GM10248 (cell line): ENCODE results near the gene PRSS22.
A peak's percentile ranks its signal among the peaks of the same experiment; 100 is the strongest.

ENCODE experiments used
- CTCF ChIA-PET: fragments of 300-600 bp; sonication (Branson Sonifier 250); formaldehyde crosslinking; extraction: SDS; loops from one replicate; lab custom pipeline; 2021; ENCODE audit warnings: antibody characterized with exemption; lab: Yijun Ruan, JAX
- POLR2A ChIA-PET: fragments of 350-650 bp; sonication (Branson Sonifier 250); formaldehyde crosslinking; extraction: SDS; loops from one replicate; lab custom pipeline; 2020; ENCODE audit warnings: antibody characterized with exemption; lab: Yijun Ruan, JAX
- DNase-seq: peaks from one replicate; pipeline ENCODE4 v3.0.0; 2012; ENCODE audit errors: extremely low spot score
- CTCF ChIP-seq: IDR thresholded peaks from 2 replicates; pipeline ENCODE4 v1.5.1; 2012; ENCODE audit warnings: mild to moderate bottlenecking, low read depth; ENCODE audit errors: extremely low read depth, missing control alignments, control extremely low read depth

The PRSS22 gene

DNA sequence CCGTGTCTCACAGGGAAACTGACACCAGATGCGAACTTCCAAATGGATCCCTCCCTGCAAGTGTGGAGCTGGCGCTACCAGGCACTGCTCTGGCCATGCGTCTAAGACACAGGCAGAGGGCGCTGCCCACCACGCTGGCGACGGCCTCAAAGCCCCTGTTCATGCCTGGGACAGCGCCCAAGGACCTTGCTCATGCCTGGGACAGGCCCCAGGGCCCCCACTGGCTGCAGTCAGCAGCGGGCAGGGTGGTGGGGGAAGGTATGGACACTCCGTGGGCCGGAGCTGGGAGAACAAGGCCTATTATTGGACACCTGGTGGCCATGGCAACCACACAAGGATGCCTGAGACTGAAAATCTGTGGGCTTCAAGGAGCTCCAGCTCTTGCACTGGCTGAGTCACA is 19.0 kb downstream of the PRSS22 start:
- peak; percentile 74 for TF ChIP-seq CTCF
- POLR2A ChIA-PET = interaction anchor here (1.6 kb wide), 1 partner anchor 44 kb away, joined by 4 read pairs; the partner anchor contains the start of gene FLYWCH2
- peak; percentile 77 for DNase-seq
- CTCF ChIA-PET = interaction anchor here (0.6 to 2.7 kb wide), 22 partner anchors 8 to 98 kb away, joined by 3 to 22 read pairs (median 4); partner anchors contain the start of genes FLYWCH1, FLYWCH2 and ZG16B

GRCh38 chr16:2836646-2837508 is 21.1 kb downstream of the PRSS22 start:
- TF ChIP-seq CTCF = no peak
- ChIA-PET POLR2A (no interaction called here), CTCF (no interaction called here)

DNA sequence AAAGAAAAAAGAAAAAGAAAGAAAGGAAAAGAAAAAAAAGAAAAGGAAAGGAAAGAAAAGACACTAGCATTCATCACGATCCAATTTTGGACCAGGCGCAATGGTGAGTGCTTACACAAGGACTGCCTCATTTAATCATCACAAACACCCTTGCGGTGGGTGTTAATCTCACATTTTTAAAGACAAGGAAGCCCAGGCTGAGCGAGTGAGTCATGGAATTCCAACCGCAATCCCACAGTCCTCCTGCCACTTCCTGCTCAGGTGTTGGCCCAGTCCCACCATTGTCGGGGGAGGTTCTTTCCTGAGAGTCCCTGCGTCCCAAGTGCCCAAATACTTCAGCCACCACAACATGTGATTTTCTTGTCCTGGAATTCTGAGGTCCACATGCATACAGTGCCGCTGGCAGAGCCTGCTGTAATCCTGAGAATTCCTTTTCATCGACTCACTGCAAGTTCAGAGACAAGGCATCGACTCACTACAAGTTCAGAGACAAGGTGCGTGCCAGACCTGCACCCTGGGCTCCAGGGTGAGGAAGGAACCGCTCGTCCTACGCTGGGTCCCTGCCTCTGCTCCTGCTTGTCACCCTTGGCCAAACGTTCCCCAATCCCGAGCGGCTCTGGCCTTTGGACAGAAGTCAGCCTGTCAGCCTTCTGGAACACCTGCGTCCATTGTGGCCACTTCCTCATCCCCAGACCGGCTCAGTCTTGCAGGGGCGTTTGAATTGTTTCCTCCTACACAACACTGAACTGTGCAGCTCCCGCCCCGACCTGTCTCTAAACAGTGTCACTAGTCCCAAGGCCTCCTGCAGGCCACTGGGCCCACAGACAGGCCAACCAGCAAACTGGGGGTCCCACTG is 22.1 kb downstream of the PRSS22 start:
- CTCF ChIA-PET = no interaction called here
- no peak for DNase-seq
- POLR2A ChIA-PET = no interaction called here
- no peak for TF ChIP-seq CTCF

More at GRCh38 chr16:2836646-2837508, 21.1 kb downstream of the PRSS22 start:
- DNase-seq = no peak

GRCh38 chr16:2834968-2835367 is 23.0 kb downstream of the PRSS22 start:
- CTCF ChIA-PET = no interaction called here
- no peak for DNase-seq
- POLR2A ChIA-PET = no interaction called here
- TF ChIP-seq CTCF = no peak

- no peak for TF ChIP-seq CTCF
- POLR2A ChIA-PET = no interaction called here
- CTCF ChIA-PET = no interaction called here
- DNase-seq = no peak
Measured at GRCh38 chr16:2833776-2834175, 24.2 kb downstream of the PRSS22 start.

- no peak for TF ChIP-seq CTCF
- ChIA-PET CTCF (interaction anchor here (1.0 to 1.3 kb wide), 3 partner anchors 9 to 96 kb away, joined by 3 to 5 read pairs (median 3); no protein-coding TSS in a partner anchor), POLR2A (no interaction called here)
- DNase-seq = no peak
Measured at GRCh38 chr16:2831203-2831602, 26.8 kb downstream of the PRSS22 start.
